A673 (cell line): ENCODE results near the gene CLEC12A. TPM values are rescaled to one million over a fixed set of nuclear protein-coding genes. Genes with fewer than 3 reads are reported as not detected.

Experiments
- BruUV-seq: library from RNA; stranded (reverse); fragments of 400-500 nt; replicated peaks from 2 replicates; lab custom pipeline; 2021; lab: Mats Ljungman, UMichigan
- CTCF ChIA-PET: fragments of 300-600 bp; sonication (Branson Sonifier 250); formaldehyde crosslinking; loops from one replicate; lab custom pipeline; 2022; ENCODE audit warnings: antibody characterized with exemption; lab: Charles Lee
- POLR2A ChIA-PET: fragments of 300-600 bp; sonication (Branson Sonifier 250); formaldehyde crosslinking; loops from one replicate; lab custom pipeline; 2022; ENCODE audit warnings: antibody characterized with exemption; ENCODE audit not compliant: low non-redundant PET; lab: Charles Lee
- DNase-seq: peaks from one replicate; pipeline ENCODE4 v3.0.0-alpha.2; 2015; ENCODE audit warnings: low spot score
- H3K27ac ChIP-seq: fragments of 200-600 bp; sonication (generic); 2 replicates; pipeline ENCODE4 v1.5.1; 2016; ENCODE audit warnings: mixed run types, low read depth, mild to moderate bottlenecking, mixed read lengths, antibody characterized with exemption, low read length; ENCODE audit not compliant: poor library complexity, severe bottlenecking
- H3K27me3 ChIP-seq: fragments of 200-600 bp; sonication (generic); replicated peaks from 2 replicates; pipeline ENCODE4 v1.6.1; 2017; ENCODE audit warnings: mixed run types, low read depth, mild to moderate bottlenecking, mixed read lengths, antibody characterized with exemption, low read length; ENCODE audit not compliant: insufficient read depth, poor library complexity
- H3K36me3 ChIP-seq: fragments of 200-600 bp; sonication (generic); 2 replicates; pipeline ENCODE4 v1.6.1; 2016; ENCODE audit warnings: mixed run types, mild to moderate bottlenecking, mixed read lengths, antibody characterized with exemption, low read length; ENCODE audit not compliant: insufficient read depth, poor library complexity, severe bottlenecking
- H3K4me1 ChIP-seq: fragments of 200-600 bp; sonication (generic); 2 replicates; pipeline ENCODE4 v1.6.1; 2017; ENCODE audit warnings: mixed run types, mild to moderate bottlenecking, mixed read lengths, antibody characterized with exemption, low read length; ENCODE audit not compliant: insufficient read depth, poor library complexity, severe bottlenecking
- H3K4me3 ChIP-seq: fragments of 200-600 bp; sonication (generic); 2 replicates; pipeline ENCODE4 v1.5.1; 2016; ENCODE audit warnings: low read depth, mixed run types, mild to moderate bottlenecking, mixed read lengths, low read length; ENCODE audit not compliant: poor library complexity, severe bottlenecking
- H3K9me3 ChIP-seq: fragments of 200-600 bp; sonication (generic); 2 replicates; pipeline ENCODE4 v1.6.1; 2016; ENCODE audit warnings: mixed run types, low read depth, mild to moderate bottlenecking, mixed read lengths, antibody characterized with exemption, low read length; ENCODE audit not compliant: poor library complexity, severe bottlenecking
- CTCF ChIP-seq: fragments of 300-800, 200-600 bp; sonication (generic); conservative IDR thresholded peaks from 2 replicates; pipeline ENCODE4 v1.5.1; 2017; ENCODE audit warnings: low read depth, mild to moderate bottlenecking, antibody characterized with exemption, low read length, moderate library complexity, mixed read lengths
- EZH2 ChIP-seq: fragments of 200-600 bp; sonication (generic); IDR thresholded peaks from 2 replicates; pipeline ENCODE4 v1.6.1; 2017; ENCODE audit warnings: borderline replicate concordance, low read depth, mild to moderate bottlenecking, mixed read lengths, antibody characterized with exemption, low read length; ENCODE audit not compliant: poor library complexity, severe bottlenecking
- intact Hi-C: fragments of 100-400 bp; cut with micrococcal nuclease; formaldehyde crosslinking; loops from one replicate; pipeline ENCODE4 v1.10.0; 2022; ENCODE audit not compliant: unreplicated experiment
- total RNA-seq: library from RNA; stranded (reverse); gene quantifications from 2 replicates; pipeline ENCODE4 v1.2.3, GENCODE V29; 2021

Gene CLEC12A
- total RNA-seq, 1 experiment from 2014 or later: not detected

- CTCF ChIA-PET: no interaction called here
- no TSS peak for BruUV-seq
- no peaks in the 10 kb centered on the region for H3K36me3 ChIP-seq
- H3K9me3 ChIP-seq: no peaks in the 10 kb centered on the region
- intact Hi-C loops: loop anchor here (5.0 kb wide), 1 partner anchor 198 kb away; no protein-coding TSS in a partner anchor
- peaks cover 69% of the 10 kb centered on the region for H3K27me3 ChIP-seq
- POLR2A ChIA-PET: no interaction called here
- H3K4me3 ChIP-seq: no peak overlapping the region
- TF ChIP-seq EZH2 (no peak), CTCF (no peak)
- peak; percentile 66 for DNase-seq
- H3K4me1 ChIP-seq: peaks cover 10% of the 10 kb centered on the region
- H3K27ac ChIP-seq: no peak overlapping the region
These were observed 26.8 kb upstream of the CLEC12A start for GRCh38 chr12:9944391-9944790.

DNA sequence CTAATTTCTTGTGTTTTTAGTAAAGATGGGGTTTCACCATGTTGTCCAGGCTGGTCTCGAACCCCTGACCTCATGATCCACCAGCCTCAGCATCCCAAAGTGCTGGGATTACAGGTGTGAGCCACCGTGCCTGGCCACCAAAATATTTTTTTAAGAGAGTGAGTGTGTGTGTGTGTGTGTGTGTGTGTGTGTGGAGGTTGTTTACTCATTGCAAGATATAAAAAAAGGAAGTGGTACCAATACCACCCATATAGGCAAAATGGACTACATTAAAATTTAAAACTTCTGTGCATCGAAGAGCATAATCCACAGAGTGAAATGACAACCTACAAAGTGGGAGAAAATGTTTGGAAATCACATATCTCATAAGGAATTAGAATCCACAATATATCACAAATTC lies 23.5 kb upstream of the CLEC12A start:
- no peaks in the 10 kb centered on the region for H3K9me3 ChIP-seq
- TF ChIP-seq EZH2 (no peak), CTCF (no peak)
- no peak overlapping the region for H3K27ac ChIP-seq
- peaks cover 61% of the 10 kb centered on the region for H3K27me3 ChIP-seq
- H3K4me1 ChIP-seq: peaks cover 10% of the 10 kb centered on the region
- ChIA-PET CTCF (no interaction called here), POLR2A (no interaction called here)
- intact Hi-C loops: no loop called here
- BruUV-seq: no TSS peak
- no peak overlapping the region for H3K4me3 ChIP-seq
- H3K36me3 ChIP-seq: no peaks in the 10 kb centered on the region
- no peak for DNase-seq

- Histone ChIP-seq H3K4me3 (no peak overlapping the region), H3K27me3 (peaks cover 50% of the 10 kb centered on the region), H3K4me1 (peaks cover 10% of the 10 kb centered on the region), H3K27ac (no peak overlapping the region), H3K36me3 (no peaks in the 10 kb centered on the region), H3K9me3 (no peaks in the 10 kb centered on the region)
- ChIA-PET CTCF (no interaction called here), POLR2A (no interaction called here)
- BruUV-seq: no TSS peak
- TF ChIP-seq EZH2 (no peak), CTCF (no peak)
- intact Hi-C loops: no loop called here
- no peak for DNase-seq
These were observed 22.5 kb upstream of the CLEC12A start for GRCh38 chr12:9948606-9949296.
